22Rv1 (cell line): Measurements from ENCODE around the gene STUB1.

Source experiments
- H3K27ac ChIP-seq: fragments of 450-650 bp; 2 replicates; pipeline ENCODE4 v1.5.1; 2017
- ZFX ChIP-seq: fragments of 450-650 bp; IDR thresholded peaks from 2 replicates; pipeline ENCODE4 v1.6.1; 2017; ENCODE audit warnings: antibody characterized with exemption, borderline replicate concordance
- TF ChIP-seq, protein P1 (sequence below): fragments of 450-650 bp; IDR thresholded peaks from 2 replicates; pipeline ENCODE4 v1.5.1; 2017; ENCODE audit warnings: mild to moderate bottlenecking

Gene STUB1

GRCh38 chr16:647173-647902 is 32.9 kb upstream of the STUB1 start:
- TF ChIP-seq, protein P1, sequence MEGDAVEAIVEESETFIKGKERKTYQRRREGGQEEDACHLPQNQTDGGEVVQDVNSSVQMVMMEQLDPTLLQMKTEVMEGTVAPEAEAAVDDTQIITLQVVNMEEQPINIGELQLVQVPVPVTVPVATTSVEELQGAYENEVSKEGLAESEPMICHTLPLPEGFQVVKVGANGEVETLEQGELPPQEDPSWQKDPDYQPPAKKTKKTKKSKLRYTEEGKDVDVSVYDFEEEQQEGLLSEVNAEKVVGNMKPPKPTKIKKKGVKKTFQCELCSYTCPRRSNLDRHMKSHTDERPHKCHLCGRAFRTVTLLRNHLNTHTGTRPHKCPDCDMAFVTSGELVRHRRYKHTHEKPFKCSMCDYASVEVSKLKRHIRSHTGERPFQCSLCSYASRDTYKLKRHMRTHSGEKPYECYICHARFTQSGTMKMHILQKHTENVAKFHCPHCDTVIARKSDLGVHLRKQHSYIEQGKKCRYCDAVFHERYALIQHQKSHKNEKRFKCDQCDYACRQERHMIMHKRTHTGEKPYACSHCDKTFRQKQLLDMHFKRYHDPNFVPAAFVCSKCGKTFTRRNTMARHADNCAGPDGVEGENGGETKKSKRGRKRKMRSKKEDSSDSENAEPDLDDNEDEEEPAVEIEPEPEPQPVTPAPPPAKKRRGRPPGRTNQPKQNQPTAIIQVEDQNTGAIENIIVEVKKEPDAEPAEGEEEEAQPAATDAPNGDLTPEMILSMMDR, result no peak
- TF ChIP-seq ZFX, result no peak
- H3K27ac ChIP-seq, result peak overlapping the region; percentile 96

GRCh38 chr16:648071-648780 is 32.0 kb upstream of the STUB1 start:
- TF ChIP-seq, protein P1, result peak; percentile 90
- TF ChIP-seq ZFX, result no peak
- H3K27ac ChIP-seq, result peak overlapping the region; percentile 96

- no peak for TF ChIP-seq ZFX
- TF ChIP-seq, protein P1, result no peak
- H3K27ac ChIP-seq, result peak within 1 kb of the TSS; percentile 96
These were observed 31.2 kb upstream of the STUB1 start, which contains the start of gene WDR90 for GRCh38 chr16:648781-649589. Gene WDR90 (plus strand): TSS chr16:649365. CDS start chr16:649417, 52 bp downstream.

- H3K27ac ChIP-seq, result peak overlapping the region; percentile 96
- no peak for TF ChIP-seq ZFX
- TF ChIP-seq, protein P1, result no peak
These were observed 30.6 kb upstream of the STUB1 start for GRCh38 chr16:649631-650030.

GRCh38 chr16:651844-652243 is 28.4 kb upstream of the STUB1 start:
- TF ChIP-seq, protein P1, result no peak
- TF ChIP-seq ZFX, result no peak
- no peak overlapping the region for H3K27ac ChIP-seq

GRCh38 chr16:652454-653305 is 27.5 kb upstream of the STUB1 start:
- TF ChIP-seq ZFX, result no peak
- TF ChIP-seq, protein P1, result no peak
- H3K27ac ChIP-seq, result no peak overlapping the region
